GM18498 (cell line): ENCODE results near the gene KRTAP10-3.

Experiments
- ATAC-seq: cut with Tn5 transposase; IDR thresholded peaks from one replicate; pipeline ENCODE4 v1.9.1; 2021; ENCODE audit warnings: mild to moderate bottlenecking, moderate library complexity; ENCODE audit not compliant: unreplicated experiment

KRTAP10-3 gene

GRCh38 chr21:44549525-44550211 lies 8.9 kb downstream of the KRTAP10-3 start:
- no peak for ATAC-seq

- no peak for ATAC-seq
Observed at GRCh38 chr21:44548922-44549321, 9.7 kb downstream of the KRTAP10-3 start.

- no peak for ATAC-seq
Observed at GRCh38 chr21:44548381-44548780, 10.2 kb downstream of the KRTAP10-3 start.

GRCh38 chr21:44547656-44548331 lies 10.8 kb downstream of the KRTAP10-3 start:
- ATAC-seq = no peak

- ATAC-seq = no peak
Observed at GRCh38 chr21:44544566-44544965, 14.0 kb downstream of the KRTAP10-3 start.

GRCh38 chr21:44542716-44543115 lies 15.9 kb downstream of the KRTAP10-3 start:
- ATAC-seq = no peak

- ATAC-seq = no peak
Observed at GRCh38 chr21:44540741-44541288, 17.8 kb downstream of the KRTAP10-3 start.

- no peak for ATAC-seq
Observed at GRCh38 chr21:44539991-44540666, 18.5 kb downstream of the KRTAP10-3 start, which contains the start of gene KRTAP10-1. Gene KRTAP10-1, minus strand, starts transcription at chr21:44540195. Its CDS starts 45 bp downstream, at chr21:44540150.

GRCh38 chr21:44539046-44539445 lies 19.5 kb downstream of the KRTAP10-3 start:
- ATAC-seq = no peak

GRCh38 chr21:44537930-44538911 lies 20.4 kb downstream of the KRTAP10-3 start:
- no peak for ATAC-seq

GRCh38 chr21:44535963-44536362 lies 22.6 kb downstream of the KRTAP10-3 start:
- ATAC-seq = no peak

- no peak for ATAC-seq
Observed at GRCh38 chr21:44534688-44535087, 23.9 kb downstream of the KRTAP10-3 start.

- ATAC-seq = no peak
Observed at GRCh38 chr21:44533891-44534627, 24.5 kb downstream of the KRTAP10-3 start.

- ATAC-seq = no peak
Observed at GRCh38 chr21:44533121-44533890, 25.3 kb downstream of the KRTAP10-3 start.

GRCh38 chr21:44532712-44533111 lies 25.9 kb downstream of the KRTAP10-3 start:
- ATAC-seq = no peak

GRCh38 chr21:44531606-44532564 lies 26.7 kb downstream of the KRTAP10-3 start:
- ATAC-seq = no peak

GRCh38 chr21:44530903-44531605 lies 27.5 kb downstream of the KRTAP10-3 start:
- ATAC-seq = no peak
